Progenitor cell of endocrine pancreas (in vitro differentiated cells): Measurements from ENCODE around the gene ZNF469. TPM values are rescaled to one million over a fixed set of nuclear protein-coding genes. Genes with fewer than 3 reads are reported as not detected.

Experiments
- DNase-seq: peaks from one replicate; pipeline ENCODE4 v3.0.0; 2021; ENCODE audit warnings: low spot score; ENCODE audit not compliant: unreplicated experiment
- H3K27ac Mint-ChIP-seq: 2 replicates; pipeline ENCODE4 v1.8.0; 2021; ENCODE audit warnings: mild to moderate bottlenecking, moderate library complexity, mixed read lengths
- H3K27me3 Mint-ChIP-seq: 2 replicates; pipeline ENCODE4 v1.8.0; 2021; ENCODE audit warnings: mixed read lengths
- H3K36me3 Mint-ChIP-seq: 2 replicates; pipeline ENCODE4 v1.8.0; 2022; ENCODE audit warnings: mixed read lengths; ENCODE audit not compliant: insufficient read depth
- H3K4me1 Mint-ChIP-seq: 2 replicates; pipeline ENCODE4 v1.8.0; 2021; ENCODE audit warnings: low read depth, mixed read lengths
- H3K4me3 Mint-ChIP-seq: 2 replicates; pipeline ENCODE4 v1.8.0; 2021; ENCODE audit warnings: low read depth, mild to moderate bottlenecking, moderate library complexity, mixed read lengths
- H3K9me3 Mint-ChIP-seq: 2 replicates; pipeline ENCODE4 v1.8.0; 2021; ENCODE audit warnings: low read depth, mixed read lengths
- total RNA-seq: library from RNA; stranded (reverse); gene quantifications from 2 replicates; pipeline ENCODE4 v1.2.1, GENCODE V29; 2021
- TF ChIP-seq, protein P1 (sequence below): fragments of 200-600 bp; sonication (generic); IDR thresholded peaks from one replicate; pipeline ENCODE4 v1.5.0; 2021; ENCODE audit warnings: antibody characterized with exemption, mild to moderate bottlenecking; ENCODE audit not compliant: unreplicated experiment

The ZNF469 gene
- total RNA-seq, 1 donor from 2014 or later = 0.05 TPM

DNA sequence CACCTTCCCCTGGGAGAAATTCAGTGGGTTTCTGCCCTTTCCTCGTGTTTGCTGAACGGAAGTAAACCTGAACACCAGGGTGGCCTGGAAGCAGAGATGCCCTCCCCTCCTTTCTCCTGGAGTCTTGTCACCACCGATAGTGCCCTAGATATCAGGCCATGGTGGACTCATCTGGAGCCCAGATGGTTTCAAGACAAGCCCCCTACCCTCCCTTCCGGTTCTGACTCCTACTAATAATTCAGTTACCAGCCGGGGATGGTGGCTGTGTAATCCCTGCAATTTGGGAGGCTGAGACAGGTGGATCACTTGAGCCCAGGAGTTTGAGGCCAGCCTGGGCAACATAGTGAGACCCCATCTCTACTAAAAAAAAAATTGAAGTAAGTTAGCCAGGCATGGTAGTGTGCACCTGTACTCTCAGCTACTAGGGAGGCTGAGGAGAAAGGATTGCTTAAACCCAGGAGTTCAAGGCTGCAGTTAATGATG is 2.4 kb downstream of the ZNF469 start:
- no peaks in the 10 kb centered on the region for H3K9me3 Mint-ChIP-seq
- peaks cover 3% of the 10 kb centered on the region for H3K4me1 Mint-ChIP-seq
- H3K27me3 Mint-ChIP-seq = peaks cover 45% of the 10 kb centered on the region
- H3K27ac Mint-ChIP-seq = no peak overlapping the region
- H3K36me3 Mint-ChIP-seq = no peaks in the 10 kb centered on the region
- DNase-seq = no peak
- H3K4me3 Mint-ChIP-seq = no peak overlapping the region
- TF ChIP-seq, protein P1, sequence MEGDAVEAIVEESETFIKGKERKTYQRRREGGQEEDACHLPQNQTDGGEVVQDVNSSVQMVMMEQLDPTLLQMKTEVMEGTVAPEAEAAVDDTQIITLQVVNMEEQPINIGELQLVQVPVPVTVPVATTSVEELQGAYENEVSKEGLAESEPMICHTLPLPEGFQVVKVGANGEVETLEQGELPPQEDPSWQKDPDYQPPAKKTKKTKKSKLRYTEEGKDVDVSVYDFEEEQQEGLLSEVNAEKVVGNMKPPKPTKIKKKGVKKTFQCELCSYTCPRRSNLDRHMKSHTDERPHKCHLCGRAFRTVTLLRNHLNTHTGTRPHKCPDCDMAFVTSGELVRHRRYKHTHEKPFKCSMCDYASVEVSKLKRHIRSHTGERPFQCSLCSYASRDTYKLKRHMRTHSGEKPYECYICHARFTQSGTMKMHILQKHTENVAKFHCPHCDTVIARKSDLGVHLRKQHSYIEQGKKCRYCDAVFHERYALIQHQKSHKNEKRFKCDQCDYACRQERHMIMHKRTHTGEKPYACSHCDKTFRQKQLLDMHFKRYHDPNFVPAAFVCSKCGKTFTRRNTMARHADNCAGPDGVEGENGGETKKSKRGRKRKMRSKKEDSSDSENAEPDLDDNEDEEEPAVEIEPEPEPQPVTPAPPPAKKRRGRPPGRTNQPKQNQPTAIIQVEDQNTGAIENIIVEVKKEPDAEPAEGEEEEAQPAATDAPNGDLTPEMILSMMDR = no peak

DNA sequence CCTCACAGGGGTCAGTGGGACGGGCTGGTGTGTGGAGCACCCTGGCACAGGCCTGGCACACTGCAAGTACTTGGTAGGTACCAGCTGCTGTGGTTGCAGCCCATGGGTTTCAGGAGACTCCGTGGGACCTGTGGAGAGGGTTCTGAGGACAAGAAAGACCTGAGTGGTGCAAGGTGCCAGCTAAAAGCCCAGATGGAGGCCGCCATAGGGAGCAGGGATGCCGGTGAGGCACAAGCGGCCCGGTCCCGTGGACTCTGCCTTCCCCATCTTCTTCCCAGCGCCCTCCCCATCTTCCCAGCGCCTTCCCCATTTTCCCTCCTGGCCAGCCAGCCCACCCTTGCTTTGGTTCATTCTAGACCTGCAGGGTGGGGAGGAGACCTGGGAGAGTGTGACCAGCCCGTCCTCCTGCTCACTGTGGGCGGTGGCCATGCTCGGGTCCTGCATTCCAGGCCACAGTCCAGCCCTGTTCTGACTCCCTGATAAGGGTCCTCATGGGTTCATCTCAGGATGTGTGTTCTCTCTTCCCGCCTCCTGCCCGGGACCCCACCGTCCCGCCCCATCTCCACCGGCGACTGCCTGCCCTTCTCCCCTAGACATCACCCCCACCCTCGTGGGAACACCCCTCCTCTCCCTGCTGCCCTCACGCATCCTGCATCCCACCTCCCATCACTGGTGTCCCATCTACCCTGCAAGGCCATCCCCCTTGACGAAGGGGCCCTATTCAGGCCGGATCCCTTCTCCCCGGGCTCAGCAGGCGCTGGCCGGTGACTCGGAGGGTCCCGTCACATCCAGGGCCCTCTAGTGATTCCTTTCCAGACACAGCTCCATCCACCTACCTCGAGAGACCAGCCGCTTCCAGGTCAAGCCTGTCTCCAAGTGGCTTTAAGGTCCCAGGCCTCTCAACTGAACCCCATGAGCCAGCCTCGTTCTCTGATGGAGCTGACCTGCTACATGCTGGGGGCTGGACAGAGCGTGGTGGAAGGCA is 3.4 kb downstream of the ZNF469 start:
- H3K27me3 Mint-ChIP-seq = peaks cover 53% of the 10 kb centered on the region
- H3K4me3 Mint-ChIP-seq = no peak overlapping the region
- H3K9me3 Mint-ChIP-seq = no peaks in the 10 kb centered on the region
- TF ChIP-seq, protein P1 = no peak
- peaks cover 3% of the 10 kb centered on the region for H3K4me1 Mint-ChIP-seq
- no peaks in the 10 kb centered on the region for H3K36me3 Mint-ChIP-seq
- DNase-seq = no peak
- H3K27ac Mint-ChIP-seq = no peak overlapping the region

DNA sequence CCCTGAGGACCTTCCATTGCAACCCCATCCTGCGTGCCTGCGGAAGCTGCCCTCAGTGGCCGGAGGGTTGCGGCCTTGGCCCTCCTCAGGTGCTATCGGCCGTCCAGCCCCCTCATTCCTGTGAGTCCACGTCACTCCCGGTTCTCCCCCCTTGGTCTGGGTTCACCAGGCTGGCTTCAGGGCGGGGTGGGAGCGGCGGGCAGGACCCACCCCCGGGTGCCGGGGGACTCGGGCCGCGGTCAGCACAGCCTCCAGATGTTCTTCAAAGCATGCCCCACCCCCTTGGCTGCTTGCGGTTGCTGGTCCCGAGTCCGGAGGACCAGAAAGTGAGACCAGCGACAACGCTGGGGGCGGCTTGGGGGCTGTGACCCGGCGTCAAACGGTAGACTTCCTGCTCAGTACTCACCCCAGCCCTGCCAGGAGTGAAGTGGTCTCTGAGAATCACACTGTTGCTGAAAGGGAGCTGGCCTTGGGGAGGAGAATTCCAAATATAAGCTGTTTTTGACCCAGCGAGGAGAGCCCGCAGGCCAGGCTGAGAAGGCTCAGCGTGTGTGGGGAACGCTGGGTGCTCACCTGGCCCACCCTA is 4.5 kb downstream of the ZNF469 start:
- TF ChIP-seq, protein P1 = no peak
- DNase-seq = no peak
- no peaks in the 10 kb centered on the region for H3K36me3 Mint-ChIP-seq
- H3K27ac Mint-ChIP-seq = no peak overlapping the region
- H3K4me1 Mint-ChIP-seq = peaks cover 3% of the 10 kb centered on the region
- H3K4me3 Mint-ChIP-seq = no peak overlapping the region
- peaks cover 57% of the 10 kb centered on the region for H3K27me3 Mint-ChIP-seq
- no peaks in the 10 kb centered on the region for H3K9me3 Mint-ChIP-seq

DNA sequence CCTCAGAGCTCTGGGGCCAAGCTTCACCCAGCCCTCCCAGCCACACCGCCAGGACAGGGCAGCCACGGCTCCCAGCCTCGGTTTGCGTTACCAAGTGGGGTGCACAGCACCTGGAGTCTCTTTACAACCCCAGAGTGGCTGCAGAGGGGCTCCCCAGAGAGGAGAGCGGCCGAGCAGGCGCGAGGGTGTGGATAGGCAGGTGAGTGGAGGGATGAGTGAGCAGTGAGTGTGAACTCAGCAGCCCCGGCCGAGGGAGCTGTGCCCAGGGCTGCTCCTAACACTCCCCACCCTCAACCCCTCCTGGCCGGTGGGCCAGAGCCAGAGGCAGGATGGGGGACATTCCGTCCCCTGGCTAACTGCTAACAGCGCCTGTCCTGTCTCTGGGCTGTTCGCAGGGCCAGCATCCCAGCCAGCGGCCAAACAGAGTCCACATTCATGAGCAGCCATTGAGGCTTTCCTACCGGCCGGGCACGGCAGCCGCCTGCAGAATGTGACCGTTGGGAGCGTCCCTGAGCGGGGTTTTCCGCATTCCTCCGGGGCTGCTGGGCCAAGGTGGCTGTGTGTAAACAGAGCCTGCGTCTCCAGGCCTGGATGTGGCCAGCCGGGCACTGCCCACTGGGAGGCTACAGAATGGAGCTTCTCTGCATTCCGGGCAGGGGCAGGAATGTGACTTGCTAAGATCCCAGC is 5.3 kb downstream of the ZNF469 start:
- DNase-seq = no peak
- Mint-ChIP-seq H3K9me3 (no peaks in the 10 kb centered on the region), H3K27me3 (peaks cover 64% of the 10 kb centered on the region), H3K4me1 (no peaks in the 10 kb centered on the region), H3K27ac (no peak overlapping the region), H3K36me3 (no peaks in the 10 kb centered on the region), H3K4me3 (no peak overlapping the region)
- TF ChIP-seq, protein P1 = no peak

DNA sequence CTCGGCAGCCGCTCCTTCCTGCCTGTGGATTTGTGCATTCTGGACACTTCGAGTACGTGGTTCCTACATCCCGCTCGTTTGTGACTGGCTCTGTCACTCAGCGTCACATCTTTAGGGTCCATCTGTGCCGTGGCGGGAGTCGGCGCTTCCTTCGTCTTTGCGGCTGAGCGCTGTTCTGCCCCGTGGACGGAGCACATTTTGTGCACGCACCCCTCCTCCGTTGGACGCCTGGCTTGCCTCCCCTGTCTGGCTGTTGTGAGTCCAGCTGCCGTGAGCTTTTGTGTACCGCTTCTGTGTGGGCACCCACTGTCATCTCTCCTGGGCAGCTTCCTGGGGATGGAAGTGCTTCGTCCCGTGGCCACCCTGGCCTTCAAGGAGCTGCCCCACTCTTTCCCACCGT is 6.4 kb downstream of the ZNF469 start:
- no peak overlapping the region for H3K4me3 Mint-ChIP-seq
- DNase-seq = no peak
- peaks cover 64% of the 10 kb centered on the region for H3K27me3 Mint-ChIP-seq
- TF ChIP-seq, protein P1 = no peak
- H3K4me1 Mint-ChIP-seq = no peaks in the 10 kb centered on the region
- no peak overlapping the region for H3K27ac Mint-ChIP-seq
- H3K36me3 Mint-ChIP-seq = no peaks in the 10 kb centered on the region
- H3K9me3 Mint-ChIP-seq = no peaks in the 10 kb centered on the region
